H9 (cell line): Measurements from ENCODE around the gene MED12. TPM values are rescaled to one million over a fixed set of nuclear protein-coding genes. Genes with fewer than 3 reads are reported as not detected.

Experiments used
- DNase-seq: peaks from one replicate; pipeline ENCODE4 v3.0.0-alpha.2; 2017
- H2AFZ ChIP-seq: one replicate; pipeline ENCODE4 v1.6.1; 2013; ENCODE audit warnings: mild to moderate bottlenecking, low read length, control low read depth, moderate library complexity
- H2AK5ac ChIP-seq: 2 replicates; pipeline ENCODE4 v1.6.1; 2013; ENCODE audit warnings: low read length, control low read depth, mixed read lengths; ENCODE audit not compliant: insufficient read length
- H2BK120ac ChIP-seq: one replicate; pipeline ENCODE4 v1.6.1; 2013; ENCODE audit warnings: low read depth, mild to moderate bottlenecking, low read length, control low read depth, inconsistent platforms; ENCODE audit not compliant: poor library complexity, severe bottlenecking
- H2BK12ac ChIP-seq: 2 replicates; pipeline ENCODE4 v1.6.1; 2013; ENCODE audit warnings: low read length, control low read depth, mixed read lengths, low read depth; ENCODE audit not compliant: insufficient read length
- H2BK15ac ChIP-seq: 2 replicates; pipeline ENCODE4 v1.6.1; 2013; ENCODE audit warnings: low read depth, low read length, control low read depth
- H2BK20ac ChIP-seq: one replicate; pipeline ENCODE4 v1.6.1; 2013; ENCODE audit warnings: low read depth, mild to moderate bottlenecking, low read length, control low read depth, inconsistent platforms; ENCODE audit not compliant: poor library complexity, severe bottlenecking
- H2BK5ac ChIP-seq: 2 replicates; pipeline ENCODE4 v1.6.1; 2013; ENCODE audit warnings: low read length, control low read depth, mixed read lengths; ENCODE audit not compliant: insufficient read length
- H3K14ac ChIP-seq: 2 replicates; pipeline ENCODE4 v1.6.1; 2013; ENCODE audit warnings: low read length, control low read depth; ENCODE audit not compliant: insufficient read depth
- H3K18ac ChIP-seq: 2 replicates; pipeline ENCODE4 v1.6.1; 2013; ENCODE audit warnings: low read depth, mild to moderate bottlenecking, mixed read lengths, low read length, control low read depth; ENCODE audit not compliant: insufficient read length
- H3K23ac ChIP-seq: 2 replicates; pipeline ENCODE4 v1.6.1; 2013; ENCODE audit warnings: low read length, control low read depth, mixed read lengths, low read depth; ENCODE audit not compliant: insufficient read length
- H3K23me2 ChIP-seq: 2 replicates; pipeline ENCODE4 v1.6.1; 2013; ENCODE audit warnings: low read depth, mild to moderate bottlenecking, mixed read lengths, low read length, control low read depth; ENCODE audit not compliant: insufficient read length, poor library complexity, severe bottlenecking
- H3K27ac ChIP-seq: 2 replicates; pipeline ENCODE4 v1.5.1; 2013; ENCODE audit warnings: low read length, control low read depth, mixed read lengths, low read depth; ENCODE audit not compliant: insufficient read length
- H3K27me3 ChIP-seq: 2 replicates; pipeline ENCODE4 v1.6.1; 2013; ENCODE audit warnings: low read length, control low read depth, inconsistent platforms; ENCODE audit not compliant: insufficient read depth
- H3K4ac ChIP-seq: 2 replicates; pipeline ENCODE4 v1.6.1; 2013; ENCODE audit warnings: low read depth, mild to moderate bottlenecking, control low read depth, inconsistent platforms, low read length, moderate library complexity
- H3K4me1 ChIP-seq: 2 replicates; pipeline ENCODE4 v1.6.1; 2013; ENCODE audit warnings: low read length, control low read depth, inconsistent platforms; ENCODE audit not compliant: insufficient read depth
- H3K4me2 ChIP-seq: 2 replicates; pipeline ENCODE4 v1.6.1; 2013; ENCODE audit warnings: low read length, control low read depth, mixed read lengths; ENCODE audit not compliant: insufficient read length, insufficient read depth
- H3K56ac ChIP-seq: 2 replicates; pipeline ENCODE4 v1.6.1; 2013; ENCODE audit warnings: low read depth, mild to moderate bottlenecking, mixed read lengths, low read length, control low read depth; ENCODE audit not compliant: insufficient read length
- H3K79me1 ChIP-seq: 2 replicates; pipeline ENCODE4 v1.6.1; 2013; ENCODE audit warnings: low read depth, mild to moderate bottlenecking, moderate library complexity, low read length, control low read depth, inconsistent platforms; ENCODE audit not compliant: insufficient read depth, poor library complexity, severe bottlenecking
- H3K79me2 ChIP-seq: 2 replicates; pipeline ENCODE4 v1.6.1; 2013; ENCODE audit warnings: low read length, control low read depth, inconsistent platforms; ENCODE audit not compliant: insufficient read depth
- H3K9ac ChIP-seq: 2 replicates; pipeline ENCODE4 v1.6.1; 2013; ENCODE audit warnings: low read length, control low read depth, mixed read lengths; ENCODE audit not compliant: insufficient read length; ENCODE audit errors: extremely low read depth
- H3K9me3 ChIP-seq: one replicate; pipeline ENCODE4 v1.6.1; 2013; ENCODE audit warnings: low read depth, low read length, inconsistent platforms; ENCODE audit not compliant: control insufficient read depth
- H3T11ph ChIP-seq: one replicate; pipeline ENCODE4 v1.6.1; 2013; ENCODE audit warnings: mild to moderate bottlenecking, low read length, control low read depth, inconsistent platforms
- H4K20me1 ChIP-seq: one replicate; pipeline ENCODE4 v1.6.1; 2013; ENCODE audit not compliant: control insufficient read depth, insufficient read length, insufficient read depth
- H4K5ac ChIP-seq: 2 replicates; pipeline ENCODE4 v1.6.1; 2013; ENCODE audit warnings: low read depth, mild to moderate bottlenecking, mixed read lengths, low read length, control low read depth; ENCODE audit not compliant: insufficient read length
- H4K8ac ChIP-seq: replicated peaks from 2 replicates; pipeline ENCODE4 v1.6.1; 2013; ENCODE audit warnings: low read length, control low read depth, mixed read lengths, low read depth; ENCODE audit not compliant: insufficient read length
- H4K91ac ChIP-seq: 2 replicates; pipeline ENCODE4 v1.6.1; 2013; ENCODE audit warnings: low read depth, mild to moderate bottlenecking, moderate library complexity, mixed read lengths, low read length, control low read depth; ENCODE audit not compliant: insufficient read length
- H3K27ac Mint-ChIP-seq, 3 experiments: 2 replicates in 2 of 3; 3 replicates in 1 of 3; pipeline ENCODE4 v1.8.0; 2020 to 2021; ENCODE audit warnings: mixed read lengths in 3 of 3, mild to moderate bottlenecking in 1 of 3, moderate library complexity in 1 of 3
- H3K27me3 Mint-ChIP-seq: 2 replicates; pipeline ENCODE4 v1.8.0; 2021; ENCODE audit warnings: low read depth, mild to moderate bottlenecking, moderate library complexity, mixed read lengths
- H3K36me3 Mint-ChIP-seq, 3 experiments: 2 replicates in 2 of 3; 3 replicates in 1 of 3; pipeline ENCODE4 v1.8.0; 2020 to 2021; ENCODE audit warnings: low read depth in 3 of 3, mixed read lengths in 3 of 3; ENCODE audit not compliant: insufficient read depth in 1 of 3
- H3K4me1 Mint-ChIP-seq, 2 experiments: 2 replicates each; pipeline ENCODE4 v1.8.0; 2020; ENCODE audit warnings: mixed read lengths in 2 of 2
- H3K4me3 Mint-ChIP-seq, 2 experiments: 2 replicates in 1 of 2; 3 replicates in 1 of 2; pipeline ENCODE4 v1.8.0; 2020 to 2021; ENCODE audit warnings: mild to moderate bottlenecking in 2 of 2, mixed read lengths in 2 of 2, moderate library complexity in 1 of 2
- H3K9me3 Mint-ChIP-seq, 2 experiments: 2 replicates in 1 of 2; 3 replicates in 1 of 2; pipeline ENCODE4 v1.8.0; 2020; ENCODE audit warnings: mild to moderate bottlenecking in 2 of 2, mixed read lengths in 2 of 2, moderate library complexity in 1 of 2
- CTCF ChIP-seq: fragments of 200-600 bp; sonication (generic); conservative IDR thresholded peaks from 3 replicates; pipeline ENCODE4 v1.8.0; 2021; ENCODE audit warnings: antibody characterized with exemption, mild to moderate bottlenecking
- WGBS: extraction: QIAGEN DNeasy Blood & Tissue Kit; methylation state at CpG from one replicate; pipeline ENCODE4 v1.1.7; 2013; ENCODE audit warnings: missing lambda C conversion rate, low lambda C conversion rate, mixed read lengths; ENCODE audit not compliant: insufficient read length; ENCODE audit errors: extremely low coverage; 5-methylcytosine and 5-hydroxymethylcytosine counted together
- total RNA-seq: library from RNA; stranded (reverse); gene quantifications from 2 replicates; pipeline ENCODE4 v1.2.1, GENCODE V29; 2021

MED12 gene
- total RNA-seq, 1 experiment from 2014 or later = 33.0 TPM

- Histone ChIP-seq H4K91ac (no peak overlapping the region), H2AK5ac (no peak overlapping the region), H3K56ac (no peak overlapping the region), H4K5ac (no peak overlapping the region), H3T11ph (no peak overlapping the region), H2BK20ac (no peak overlapping the region), H4K8ac (no peak overlapping the region), H3K4me1 (no peaks in the 10 kb centered on the region), H2BK15ac (no peak overlapping the region), H3K9me3 (peaks cover 34% of the 10 kb centered on the region), H3K79me1 (no peaks in the 10 kb centered on the region), H2BK120ac (no peak overlapping the region), H3K27me3 (no peaks in the 10 kb centered on the region), H3K14ac (no peak overlapping the region), H2BK5ac (no peak overlapping the region), H3K9ac (no peak overlapping the region), H2AFZ (no peak overlapping the region), H2BK12ac (no peak overlapping the region), H3K79me2 (no peaks in the 10 kb centered on the region), H4K20me1 (no peaks in the 10 kb centered on the region), H3K4me2 (no peak overlapping the region), H3K18ac (no peak overlapping the region), H3K27ac (no peak overlapping the region), H3K23ac (no peak overlapping the region), H3K23me2 (no peaks in the 10 kb centered on the region), H3K4ac (no peak overlapping the region)
- peaks cover 15 to 21% (median 15%) of the 10 kb centered on the region in 3 experiments for H3K36me3 Mint-ChIP-seq
- peaks cover 5 to 18% of the 10 kb centered on the region in 2 experiments for H3K4me1 Mint-ChIP-seq
- H3K4me3 Mint-ChIP-seq = no peak overlapping the region
- DNase-seq = no peak
- no CpG with 5 or more reads among the region's 2 CpGs for WGBS
- H3K27me3 Mint-ChIP-seq = peaks cover 2% of the 10 kb centered on the region
- TF ChIP-seq CTCF = no peak
- peaks cover 68 to 80% of the 10 kb centered on the region in 2 experiments for H3K9me3 Mint-ChIP-seq
- no peak overlapping the region for H3K27ac Mint-ChIP-seq
Observed at GRCh38 chrX:71173440-71173839, 55.0 kb downstream of the MED12 start.
